ENCODE data around the gene DCP1A. TPM values are rescaled to one million over a fixed set of nuclear protein-coding genes. Genes with fewer than 3 reads are reported as not detected.

Gene DCP1A
- total and polyA plus RNA-seq, 2 of the 13 experiments (the other 11 are each of a cell fraction or from before 2014, with no cell fraction given): 14.2 to 41.2 TPM

GRCh38 chr3:53347261-53348064, at the start of gene DCP1A (continued):
- no peak for TF ChIP-seq ATF6 (CRISPR knock-in tag; conservative IDR thresholded peaks at IDR 0.05)
- peak; percentile 78 for TF ChIP-seq FOSL2 (CRISPR knock-in tag; IDR thresholded peaks at IDR 0.05)
- peak; percentile 63; the same call in 1 of the 2 replicates for TF ChIP-seq TBX3 (IDR thresholded peaks at IDR 0.05; ENCODE audit: borderline replicate concordance)
- peak; percentile 94 to 97 for TF ChIP-seq POLR2A (IDR thresholded peaks at IDR 0.05; ENCODE audit: insufficient read depth in 1 of 2, low read depth in 2 of 2, low read length in 2 of 2)
- no peak for TF ChIP-seq XBP1 (CRISPR knock-in tag; IDR thresholded peaks at IDR 0.05)
- TF ChIP-seq ZFP37 (CRISPR knock-in tag; IDR thresholded peaks at IDR 0.05; ENCODE audit: borderline replicate concordance): peak; percentile 90
- peak; percentile 63; the same call in 1 of the 2 replicates for TF ChIP-seq AKAP8 (CRISPR knock-in tag; IDR thresholded peaks at IDR 0.05)
- TF ChIP-seq ZNF607 (CRISPR knock-in tag; IDR thresholded peaks at IDR 0.05; ENCODE audit: borderline replicate concordance): peak; percentile 99
- no peak; the same call in 1 of the 2 replicates for TF ChIP-seq ZNF256 (CRISPR knock-in tag; conservative IDR thresholded peaks at IDR 0.05)
- TF ChIP-seq HNF4A (CRISPR knock-in tag; IDR thresholded peaks at IDR 0.05): peak; percentile 77
- peak; percentile 95 for TF ChIP-seq MAX (IDR thresholded peaks at IDR 0.05)
- peak; percentile 72; the same call in 1 of the 2 replicates for TF ChIP-seq CC2D1A (CRISPR knock-in tag; IDR thresholded peaks at IDR 0.05)
- TF ChIP-seq ZNF362 (CRISPR knock-in tag; IDR thresholded peaks at IDR 0.05; ENCODE audit: borderline replicate concordance): peak; percentile 75
- TF ChIP-seq HNRNPLL (IDR thresholded peaks at IDR 0.05; ENCODE audit: low read depth, low read length, poor library complexity, severe bottlenecking): peak; percentile 95
- peak; percentile 96 for TF ChIP-seq NR0B2 (CRISPR knock-in tag; IDR thresholded peaks at IDR 0.05)
- peak; percentile 97 for TF ChIP-seq KDM5B (CRISPR knock-in tag; IDR thresholded peaks at IDR 0.05; ENCODE audit: borderline replicate concordance)
- peak; percentile 98 for TF ChIP-seq GATAD1 (CRISPR knock-in tag; IDR thresholded peaks at IDR 0.05)
- no peak for TF ChIP-seq ZBTB42 (CRISPR knock-in tag; IDR thresholded peaks at IDR 0.05)
- peak; percentile 67; the same call in 1 of the 2 replicates for TF ChIP-seq ZNF678 (CRISPR knock-in tag; IDR thresholded peaks at IDR 0.05)
- no peak for TF ChIP-seq RFX1 (IDR thresholded peaks at IDR 0.05)
- TF ChIP-seq HNF1A (IDR thresholded peaks at IDR 0.05; ENCODE audit: low read depth): no peak; the same call in 1 of the 2 replicates
- peak; percentile 93 for TF ChIP-seq HNF1A (CRISPR knock-in tag; IDR thresholded peaks at IDR 0.05; ENCODE audit: borderline replicate concordance)
